Neural cell (in vitro differentiated cells): Measurements from ENCODE around the gene ZNF17.

ENCODE experiments used
- EP300 ChIP-seq: fragments of 450-650 bp; conservative IDR thresholded peaks from 2 replicates; pipeline ENCODE4 v1.6.1; 2014; ENCODE audit warnings: antibody characterized with exemption, mild to moderate bottlenecking, moderate library complexity; ENCODE audit not compliant: poor library complexity, severe bottlenecking
- EZH2 ChIP-seq: fragments of 200-600, 300-800 bp; shearing (Covaris generic), sonication (generic); IDR thresholded peaks from 2 replicates; pipeline ENCODE4 v1.6.1; 2014; ENCODE audit warnings: antibody characterized with exemption, low read length, borderline replicate concordance, mild to moderate bottlenecking; ENCODE audit not compliant: insufficient read depth, poor library complexity, severe bottlenecking
- MXI1 ChIP-seq: fragments of 450-650 bp; conservative IDR thresholded peaks from 2 replicates; pipeline ENCODE4 v1.6.1; 2014; ENCODE audit warnings: antibody characterized with exemption, mild to moderate bottlenecking; ENCODE audit not compliant: poor library complexity, severe bottlenecking
- POLR2AphosphoS5 ChIP-seq: IDR thresholded peaks from 2 replicates; pipeline ENCODE4 v1.6.1; 2012
- RAD21 ChIP-seq: fragments of 450-650 bp; conservative IDR thresholded peaks from 2 replicates; pipeline ENCODE4 v1.6.1; 2014; ENCODE audit warnings: antibody characterized with exemption, mild to moderate bottlenecking, moderate library complexity
- TAF1 ChIP-seq: IDR thresholded peaks from 2 replicates; pipeline ENCODE4 v1.6.1; 2012; ENCODE audit warnings: low read depth
- TF ChIP-seq, protein P1 (sequence below): fragments of 450-650 bp; IDR thresholded peaks from 2 replicates; pipeline ENCODE4 v1.5.1; 2014; ENCODE audit warnings: antibody characterized with exemption, mild to moderate bottlenecking, moderate library complexity; ENCODE audit not compliant: poor library complexity, severe bottlenecking
- TF ChIP-seq, protein P2 (sequence below): IDR thresholded peaks from 2 replicates; pipeline ENCODE4 v1.6.1; 2012; ENCODE audit warnings: borderline replicate concordance

DNA sequence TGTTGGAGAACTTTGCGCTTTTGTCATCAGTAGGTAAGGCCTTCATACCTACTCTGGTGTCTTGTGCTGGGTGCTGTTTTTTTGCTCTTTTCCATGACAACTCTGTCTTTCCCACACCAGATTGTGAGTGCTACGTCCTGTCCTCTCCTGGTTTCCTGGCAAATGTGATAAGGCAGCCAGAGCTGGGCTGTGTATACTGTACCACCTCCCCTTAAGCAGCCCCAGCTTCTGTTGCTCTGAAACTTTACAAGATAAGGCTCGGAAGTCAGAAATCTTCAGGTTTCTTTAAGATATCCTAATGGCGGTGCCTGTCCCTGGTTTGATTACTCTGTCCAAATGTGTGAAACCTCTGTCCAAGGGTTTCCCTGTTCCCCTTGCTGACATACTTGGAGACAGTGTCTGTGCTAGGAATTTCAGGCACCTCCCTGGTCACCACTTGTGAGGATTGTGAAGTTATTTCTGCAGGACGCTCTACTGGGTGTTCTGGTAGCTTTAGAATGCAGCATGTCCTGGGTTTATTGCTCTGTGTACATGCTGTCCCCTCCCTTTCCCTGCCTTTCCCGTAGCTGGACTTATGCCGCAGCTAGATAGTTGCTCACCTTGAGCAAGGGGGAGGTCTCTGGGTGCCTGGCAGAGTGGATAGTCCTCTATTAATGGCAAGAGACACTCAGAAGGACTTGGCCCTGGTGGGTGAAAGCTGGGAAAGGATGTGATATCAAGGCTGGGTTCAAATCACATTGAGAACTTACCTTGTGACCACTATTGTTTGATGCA is 31.2 kb downstream of the ZNF17 start:
- TF ChIP-seq RAD21 (no peak), EZH2 (no peak), POLR2AphosphoS5 (no peak), TAF1 (no peak), MXI1 (no peak), EP300 (no peak)
- TF ChIP-seq, protein P1, sequence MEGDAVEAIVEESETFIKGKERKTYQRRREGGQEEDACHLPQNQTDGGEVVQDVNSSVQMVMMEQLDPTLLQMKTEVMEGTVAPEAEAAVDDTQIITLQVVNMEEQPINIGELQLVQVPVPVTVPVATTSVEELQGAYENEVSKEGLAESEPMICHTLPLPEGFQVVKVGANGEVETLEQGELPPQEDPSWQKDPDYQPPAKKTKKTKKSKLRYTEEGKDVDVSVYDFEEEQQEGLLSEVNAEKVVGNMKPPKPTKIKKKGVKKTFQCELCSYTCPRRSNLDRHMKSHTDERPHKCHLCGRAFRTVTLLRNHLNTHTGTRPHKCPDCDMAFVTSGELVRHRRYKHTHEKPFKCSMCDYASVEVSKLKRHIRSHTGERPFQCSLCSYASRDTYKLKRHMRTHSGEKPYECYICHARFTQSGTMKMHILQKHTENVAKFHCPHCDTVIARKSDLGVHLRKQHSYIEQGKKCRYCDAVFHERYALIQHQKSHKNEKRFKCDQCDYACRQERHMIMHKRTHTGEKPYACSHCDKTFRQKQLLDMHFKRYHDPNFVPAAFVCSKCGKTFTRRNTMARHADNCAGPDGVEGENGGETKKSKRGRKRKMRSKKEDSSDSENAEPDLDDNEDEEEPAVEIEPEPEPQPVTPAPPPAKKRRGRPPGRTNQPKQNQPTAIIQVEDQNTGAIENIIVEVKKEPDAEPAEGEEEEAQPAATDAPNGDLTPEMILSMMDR: no peak
- TF ChIP-seq, protein P2, sequence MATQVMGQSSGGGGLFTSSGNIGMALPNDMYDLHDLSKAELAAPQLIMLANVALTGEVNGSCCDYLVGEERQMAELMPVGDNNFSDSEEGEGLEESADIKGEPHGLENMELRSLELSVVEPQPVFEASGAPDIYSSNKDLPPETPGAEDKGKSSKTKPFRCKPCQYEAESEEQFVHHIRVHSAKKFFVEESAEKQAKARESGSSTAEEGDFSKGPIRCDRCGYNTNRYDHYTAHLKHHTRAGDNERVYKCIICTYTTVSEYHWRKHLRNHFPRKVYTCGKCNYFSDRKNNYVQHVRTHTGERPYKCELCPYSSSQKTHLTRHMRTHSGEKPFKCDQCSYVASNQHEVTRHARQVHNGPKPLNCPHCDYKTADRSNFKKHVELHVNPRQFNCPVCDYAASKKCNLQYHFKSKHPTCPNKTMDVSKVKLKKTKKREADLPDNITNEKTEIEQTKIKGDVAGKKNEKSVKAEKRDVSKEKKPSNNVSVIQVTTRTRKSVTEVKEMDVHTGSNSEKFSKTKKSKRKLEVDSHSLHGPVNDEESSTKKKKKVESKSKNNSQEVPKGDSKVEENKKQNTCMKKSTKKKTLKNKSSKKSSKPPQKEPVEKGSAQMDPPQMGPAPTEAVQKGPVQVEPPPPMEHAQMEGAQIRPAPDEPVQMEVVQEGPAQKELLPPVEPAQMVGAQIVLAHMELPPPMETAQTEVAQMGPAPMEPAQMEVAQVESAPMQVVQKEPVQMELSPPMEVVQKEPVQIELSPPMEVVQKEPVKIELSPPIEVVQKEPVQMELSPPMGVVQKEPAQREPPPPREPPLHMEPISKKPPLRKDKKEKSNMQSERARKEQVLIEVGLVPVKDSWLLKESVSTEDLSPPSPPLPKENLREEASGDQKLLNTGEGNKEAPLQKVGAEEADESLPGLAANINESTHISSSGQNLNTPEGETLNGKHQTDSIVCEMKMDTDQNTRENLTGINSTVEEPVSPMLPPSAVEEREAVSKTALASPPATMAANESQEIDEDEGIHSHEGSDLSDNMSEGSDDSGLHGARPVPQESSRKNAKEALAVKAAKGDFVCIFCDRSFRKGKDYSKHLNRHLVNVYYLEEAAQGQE: no peak
